OCI-LY1 (cell line): ENCODE measurements around the gene ZNF827.

Experiments
- CTCF ChIP-seq: fragments of 200-600 bp; sonication (generic), shearing (Covaris generic); IDR thresholded peaks from 2 replicates; pipeline ENCODE4 v1.5.1; 2017; ENCODE audit warnings: mild to moderate bottlenecking, antibody characterized with exemption, low read length, moderate library complexity, mixed read lengths
- EZH2 ChIP-seq: fragments of 200-600 bp; sonication (generic), shearing (Covaris generic); IDR thresholded peaks from 2 replicates; pipeline ENCODE4 v1.8.0; 2017; ENCODE audit warnings: borderline replicate concordance, mixed run types, mild to moderate bottlenecking, antibody characterized with exemption, low read length, moderate library complexity, mixed read lengths

GRCh38 chr4:145960012-145960411 is 21.4 kb upstream of the ZNF827 start:
- TF ChIP-seq CTCF, result no peak
- TF ChIP-seq EZH2, result no peak
